ENCODE data around the gene SMAD4. TPM values are rescaled to one million over a fixed set of nuclear protein-coding genes. Genes with fewer than 3 reads are reported as not detected.

Gene SMAD4
- total RNA-seq, 1 donor from 2014 or later, result 87.2 TPM

DNA sequence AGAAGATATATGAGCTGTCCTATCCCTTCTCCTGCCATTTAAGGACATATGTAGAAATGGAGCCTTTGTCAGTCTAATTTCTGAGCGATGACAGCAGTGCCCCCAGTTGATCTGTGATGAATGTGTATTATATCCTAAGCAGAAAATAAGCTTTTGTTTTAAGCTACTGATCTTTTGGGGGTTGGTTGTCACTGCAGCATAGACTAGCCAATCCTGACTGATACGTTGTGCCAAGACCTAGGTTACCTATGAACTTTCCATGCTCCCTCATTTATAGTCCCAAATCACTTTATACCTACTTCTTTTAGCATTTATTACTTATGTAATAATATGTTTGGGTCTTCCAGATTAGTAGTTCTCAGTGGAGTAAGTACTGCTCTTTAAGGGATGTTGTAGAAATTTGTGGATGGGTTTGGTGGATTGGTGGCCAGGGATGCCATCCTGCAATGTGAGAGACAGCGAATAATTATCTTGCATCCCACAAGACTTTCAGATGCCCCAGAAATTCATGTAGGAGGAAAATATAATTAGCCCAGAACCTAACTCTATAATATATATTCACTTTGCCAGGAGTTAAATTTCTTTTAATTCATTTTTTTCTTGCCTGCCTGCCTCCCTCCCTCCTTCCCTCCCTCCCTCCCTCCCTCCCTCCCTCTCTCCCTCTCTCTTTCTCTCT is 11.8 kb downstream of the SMAD4 start:
- TF ChIP-seq CTCF (IDR thresholded peaks at IDR 0.05; ENCODE audit: unreplicated experiment), result no peak
- Mint-ChIP-seq H3K4me3 (ENCODE audit: unreplicated experiment) (no peak overlapping the region), H3K27ac (ENCODE audit: unreplicated experiment) (no peak overlapping the region), H3K4me1 (ENCODE audit: unreplicated experiment) (peaks cover 28% of the 10 kb centered on the region), H3K36me3 (ENCODE audit: low read depth, unreplicated experiment) (peaks cover 1% of the 10 kb centered on the region), H3K27me3 (ENCODE audit: unreplicated experiment) (no peaks in the 10 kb centered on the region), H3K9me3 (ENCODE audit: unreplicated experiment) (no peaks in the 10 kb centered on the region)
- no peak for DNase-seq (ENCODE audit: low spot score)

DNA sequence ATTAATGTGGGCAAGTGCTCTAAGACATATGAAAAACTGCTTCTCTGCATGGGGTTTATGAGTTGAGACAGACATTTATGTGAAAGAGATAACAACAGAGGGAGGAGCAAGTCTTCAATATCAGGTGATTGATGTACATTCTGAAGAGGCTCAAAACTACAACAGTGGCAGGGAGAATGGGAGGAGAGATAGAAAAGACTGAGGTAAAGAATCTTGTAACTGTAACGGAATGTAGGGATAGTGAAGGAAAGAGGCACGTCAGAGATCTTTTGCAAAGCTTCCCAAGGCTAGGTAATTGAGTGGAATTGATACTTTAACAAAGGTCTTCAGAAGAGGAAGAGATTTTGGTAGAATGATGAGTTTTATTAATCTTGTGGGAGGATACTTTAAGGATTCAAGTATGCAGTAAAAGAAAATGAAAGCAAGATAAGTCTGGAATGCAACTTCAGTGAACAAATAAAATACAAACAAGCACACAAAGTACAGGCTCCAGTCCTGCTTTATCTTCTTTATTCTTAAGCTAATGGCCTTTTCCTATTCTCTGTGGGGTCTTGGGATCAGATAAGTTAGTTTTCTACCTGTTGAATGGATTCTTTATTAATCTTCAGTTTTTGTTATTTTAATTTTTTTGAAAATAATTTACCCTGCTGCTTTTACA is 15.0 kb downstream of the SMAD4 start:
- no peaks in the 10 kb centered on the region for H3K27me3 Mint-ChIP-seq (ENCODE audit: unreplicated experiment)
- H3K9me3 Mint-ChIP-seq (ENCODE audit: unreplicated experiment), result no peaks in the 10 kb centered on the region
- no peak overlapping the region for H3K4me3 Mint-ChIP-seq (ENCODE audit: unreplicated experiment)
- H3K4me1 Mint-ChIP-seq (ENCODE audit: unreplicated experiment), result peaks cover 17% of the 10 kb centered on the region
- H3K27ac Mint-ChIP-seq (ENCODE audit: unreplicated experiment), result peak overlapping the region; percentile 11
- DNase-seq (ENCODE audit: low spot score), result no peak
- H3K36me3 Mint-ChIP-seq (ENCODE audit: low read depth, unreplicated experiment), result peaks cover 9% of the 10 kb centered on the region
- TF ChIP-seq CTCF (IDR thresholded peaks at IDR 0.05; ENCODE audit: unreplicated experiment), result no peak

DNA sequence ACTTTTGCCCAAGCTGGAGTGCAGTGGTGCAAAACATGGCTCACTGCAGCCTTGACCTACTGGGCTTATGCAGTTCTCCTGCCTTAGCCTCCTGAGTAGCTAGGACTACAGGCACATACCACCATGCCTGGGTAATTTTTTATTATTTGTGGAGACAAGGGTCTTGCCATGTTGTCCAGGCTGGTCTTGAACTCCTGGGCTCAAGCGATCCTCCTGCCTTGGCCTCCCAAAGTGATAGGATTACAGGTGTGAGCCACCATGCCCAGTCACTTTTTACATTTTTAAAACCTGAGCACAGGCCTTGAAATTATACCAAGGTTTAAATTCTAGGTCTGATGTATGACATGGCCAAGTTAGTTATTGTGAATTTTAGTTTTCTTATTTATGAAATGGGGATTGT is 18.2 kb downstream of the SMAD4 start:
- Mint-ChIP-seq H3K36me3 (ENCODE audit: low read depth, unreplicated experiment) (peaks cover 9% of the 10 kb centered on the region), H3K4me1 (ENCODE audit: unreplicated experiment) (peaks cover 5% of the 10 kb centered on the region), H3K27me3 (ENCODE audit: unreplicated experiment) (no peaks in the 10 kb centered on the region), H3K27ac (ENCODE audit: unreplicated experiment) (no peak overlapping the region), H3K9me3 (ENCODE audit: unreplicated experiment) (no peaks in the 10 kb centered on the region), H3K4me3 (ENCODE audit: unreplicated experiment) (no peak overlapping the region)
- no peak for DNase-seq (ENCODE audit: low spot score)
- TF ChIP-seq CTCF (IDR thresholded peaks at IDR 0.05; ENCODE audit: unreplicated experiment), result no peak

GRCh38 chr18:51049137-51049536 is 19.1 kb downstream of the SMAD4 start:
- H3K27ac Mint-ChIP-seq (ENCODE audit: unreplicated experiment), result no peak overlapping the region
- H3K27me3 Mint-ChIP-seq (ENCODE audit: unreplicated experiment), result no peaks in the 10 kb centered on the region
- H3K36me3 Mint-ChIP-seq (ENCODE audit: low read depth, unreplicated experiment), result peaks cover 9% of the 10 kb centered on the region
- no peak for TF ChIP-seq CTCF (IDR thresholded peaks at IDR 0.05; ENCODE audit: unreplicated experiment)
- no peaks in the 10 kb centered on the region for H3K9me3 Mint-ChIP-seq (ENCODE audit: unreplicated experiment)
- no peak overlapping the region for H3K4me3 Mint-ChIP-seq (ENCODE audit: unreplicated experiment)
- DNase-seq (ENCODE audit: low spot score), result no peak
- peaks cover 4% of the 10 kb centered on the region for H3K4me1 Mint-ChIP-seq (ENCODE audit: unreplicated experiment)

DNA sequence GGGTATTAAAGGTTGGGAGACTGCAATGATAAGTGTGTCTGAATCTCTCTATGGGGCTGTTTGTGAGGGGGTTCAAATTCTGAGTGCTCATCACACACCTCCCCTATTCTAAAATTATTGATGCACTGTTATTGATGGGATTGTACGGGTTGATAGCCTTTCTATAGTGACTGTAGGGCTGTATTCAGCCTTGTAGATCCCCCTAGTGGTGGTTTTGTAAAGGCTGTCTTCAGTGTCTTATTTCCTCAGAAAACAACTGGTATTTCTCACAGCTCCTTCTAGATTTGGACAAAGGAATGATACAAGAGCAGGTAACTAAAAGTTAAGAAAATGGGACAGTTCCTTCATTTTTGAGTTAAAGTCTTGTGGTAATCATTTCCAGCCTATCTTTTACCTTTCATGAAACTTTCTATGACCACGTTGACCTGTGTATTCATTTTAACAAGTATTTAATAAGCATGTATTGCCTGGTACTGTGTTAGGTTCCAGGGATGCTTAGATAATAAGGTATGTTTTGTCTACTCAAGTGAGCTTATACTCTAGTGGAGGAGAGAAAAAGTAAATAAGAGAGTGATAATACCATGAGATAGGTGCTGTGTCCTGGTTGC is 21.2 kb downstream of the SMAD4 start:
- Mint-ChIP-seq H3K36me3 (ENCODE audit: low read depth, unreplicated experiment) (peaks cover 13% of the 10 kb centered on the region), H3K4me1 (ENCODE audit: unreplicated experiment) (no peaks in the 10 kb centered on the region), H3K27ac (ENCODE audit: unreplicated experiment) (no peak overlapping the region)

More for the DNA sequence above, 21.2 kb downstream of the SMAD4 start:
- no peaks in the 10 kb centered on the region for H3K27me3 Mint-ChIP-seq (ENCODE audit: unreplicated experiment)
- TF ChIP-seq CTCF (IDR thresholded peaks at IDR 0.05; ENCODE audit: unreplicated experiment), result peak; percentile 63
- no peaks in the 10 kb centered on the region for H3K9me3 Mint-ChIP-seq (ENCODE audit: unreplicated experiment)
- DNase-seq (ENCODE audit: low spot score), result no peak
- no peak overlapping the region for H3K4me3 Mint-ChIP-seq (ENCODE audit: unreplicated experiment)
